Endothelial cell of umbilical vein (primary cell): ENCODE results near the gene CCDC177. TPM values are rescaled to one million over a fixed set of nuclear protein-coding genes. Genes with fewer than 3 reads are reported as not detected.

Source experiments
- BruUV-seq: library from RNA; stranded (reverse); fragments of 400-500 nt; replicated peaks from 2 replicates; lab custom pipeline; 2021; lab: Mats Ljungman, UMichigan
- CTCF ChIA-PET: fragments of 300-600, 350-600 bp; sonication (Branson Sonifier 250); formaldehyde crosslinking; loops from one replicate; lab custom pipeline; 2021; ENCODE audit warnings: antibody characterized with exemption, inconsistent platforms; lab: Charles Lee
- POLR2A ChIA-PET: fragments of 300-600, 350-600 bp; sonication (Branson Sonifier 250); formaldehyde crosslinking; loops from one replicate; lab custom pipeline; 2021; ENCODE audit warnings: antibody characterized with exemption, inconsistent platforms; lab: Charles Lee
- DNase-seq: peaks from one replicate; pipeline ENCODE4 v3.0.0-alpha.2; 2011; ENCODE audit warnings: low read depth, low spot score
- FAIRE-seq: peaks from 2 replicates; lab custom pipeline; 2011; peaks lifted over from hg19 to GRCh38; lab: Jason Lieb, UNC
- H2AFZ ChIP-seq: 2 replicates; pipeline ENCODE4 v1.6.0; 2012; ENCODE audit warnings: low read depth, low read length, control low read depth, inconsistent platforms
- H3K27ac ChIP-seq: 2 replicates; pipeline ENCODE4 v1.5.1; 2011; ENCODE audit warnings: low read depth, mild to moderate bottlenecking, control low read depth, low read length, moderate library complexity; ENCODE audit not compliant: insufficient read depth
- H3K27me3 ChIP-seq, 2 experiments: 2 replicates each; pipeline versions ENCODE4 v1.6.0 to v1.6.1; 2011; ENCODE audit warnings: low read length in 2 of 2, mixed read lengths in 1 of 2; ENCODE audit not compliant: control insufficient read depth in 2 of 2, insufficient read depth in 2 of 2
- H3K36me3 ChIP-seq, 2 experiments: 2 replicates in 1 of 2; 3 replicates in 1 of 2; pipeline ENCODE4 v1.5.1; 2011; ENCODE audit warnings: low read length in 2 of 2, mild to moderate bottlenecking in 1 of 2, moderate library complexity in 1 of 2; ENCODE audit not compliant: control insufficient read depth in 2 of 2, insufficient read depth in 2 of 2; ENCODE audit errors: extremely low read depth in 1 of 2
- H3K4me1 ChIP-seq: 3 replicates; pipeline ENCODE4 v1.5.1; 2011; ENCODE audit warnings: mild to moderate bottlenecking, low read length; ENCODE audit not compliant: control insufficient read depth, insufficient read depth; ENCODE audit errors: extremely low read depth
- H3K4me2 ChIP-seq: 2 replicates; pipeline ENCODE4 v1.6.1; 2011; ENCODE audit warnings: low read length, control low read depth, mixed read lengths; ENCODE audit not compliant: insufficient read depth
- H3K4me3 ChIP-seq, 3 experiments: fragments of 200-600 bp in 1 of 3; sonication (generic), shearing (Covaris generic) in 1 of 3; replicated peaks in 1 of 3; 2 replicates each; pipeline ENCODE4 v1.5.1; 2011 to 2016; ENCODE audit warnings: control low read depth in 3 of 3, low read length in 3 of 3, mild to moderate bottlenecking in 2 of 3, inconsistent platforms in 1 of 3, low read depth in 1 of 3, moderate library complexity in 1 of 3; ENCODE audit not compliant: insufficient read depth in 1 of 3
- H3K79me2 ChIP-seq: 2 replicates; pipeline ENCODE4 v1.6.0; 2012; ENCODE audit warnings: low read length, inconsistent platforms; ENCODE audit not compliant: control insufficient read depth, insufficient read depth
- H3K9ac ChIP-seq: replicated peaks from 2 replicates; pipeline ENCODE3; 2011; ENCODE audit warnings: low read length, control low read depth; ENCODE audit not compliant: insufficient read depth; ENCODE audit errors: extremely low read depth
- H3K9me1 ChIP-seq: replicated peaks from 3 replicates; pipeline ENCODE4 v1.6.0; 2011; ENCODE audit warnings: mild to moderate bottlenecking, low read length; ENCODE audit not compliant: control insufficient read depth, insufficient read depth; ENCODE audit errors: extremely low read depth
- H3K9me3 ChIP-seq: replicated peaks from 2 replicates; pipeline ENCODE4 v1.5.1; 2012; ENCODE audit warnings: low read length, inconsistent platforms; ENCODE audit not compliant: control insufficient read depth, insufficient read depth
- H4K20me1 ChIP-seq: replicated peaks from 2 replicates; pipeline ENCODE3; 2011; ENCODE audit warnings: mild to moderate bottlenecking, low read length; ENCODE audit not compliant: control insufficient read depth, insufficient read depth; ENCODE audit errors: extremely low read depth
- EZH2 ChIP-seq: IDR thresholded peaks from 2 replicates; pipeline ENCODE4 v1.6.1; 2012; ENCODE audit warnings: borderline replicate concordance, low read depth, mild to moderate bottlenecking, moderate library complexity, low read length, inconsistent platforms; ENCODE audit not compliant: severe bottlenecking
- FOS ChIP-seq: IDR thresholded peaks from 2 replicates; pipeline ENCODE4 v1.6.1; 2011; ENCODE audit warnings: mild to moderate bottlenecking, low read length, moderate library complexity, borderline replicate concordance; ENCODE audit not compliant: insufficient read depth
- GATA2 ChIP-seq: IDR thresholded peaks from 2 replicates; pipeline ENCODE4 v1.7.0; 2011; ENCODE audit warnings: low read depth, mild to moderate bottlenecking, moderate library complexity, mixed read lengths, low read length; ENCODE audit not compliant: insufficient read length, insufficient read depth
- JUN ChIP-seq: IDR thresholded peaks from 2 replicates; pipeline ENCODE4 v1.6.1; 2011; ENCODE audit warnings: borderline replicate concordance, low read depth; ENCODE audit not compliant: insufficient read length, insufficient read depth
- MYC ChIP-seq: IDR thresholded peaks from one replicate; pipeline ENCODE4 v1.6.1; 2011; ENCODE audit warnings: mild to moderate bottlenecking, low read depth, low read length
- POLR2A ChIP-seq: IDR thresholded peaks from 2 replicates; pipeline ENCODE4 v1.6.1; 2012; ENCODE audit warnings: low read depth, mild to moderate bottlenecking, control low read depth, low read length
- POLR2AphosphoS5 ChIP-seq: IDR thresholded peaks from 2 replicates; pipeline ENCODE4 v1.6.1; 2012; ENCODE audit warnings: low read depth, mild to moderate bottlenecking, control low read depth, low read length, moderate library complexity; ENCODE audit not compliant: insufficient read depth
- dilution Hi-C: fragments of 300-500 bp; cut with MboI; formaldehyde crosslinking; loops from one replicate; pipeline ENCODE4 v1.15.0; 2019; ENCODE audit warnings: low sequenced_read_pairs; ENCODE audit not compliant: extremely low pct_ligation_motif_present
- intact Hi-C: fragments of 100-400 bp; cut with micrococcal nuclease; formaldehyde crosslinking; loops from one replicate; pipeline ENCODE4 v1.10.0; 2022
- polyA plus RNA-seq, 4 experiments: library from polyadenylated mRNA; depleted of rRNA in 3 of 4; stranded (reverse) in 3 of 4; unstranded in 1 of 4; fragments of >200 nt; gene quantifications; 2 replicates each; pipeline versions ENCODE4 v1.2.1 to v1.2.3, GENCODE V29; 2011 to 2012; ENCODE audit warnings: missing spikeins in 1 of 4
- total RNA-seq: library from RNA; stranded (reverse); gene quantifications from 2 replicates; pipeline ENCODE4 v1.2.3, GENCODE V29; 2021
- TF ChIP-seq, protein P1 (sequence below), 2 donors: IDR thresholded peaks; 1 replicate in 1 of 2; 2 replicates in 1 of 2; pipeline ENCODE4 v1.5.1; 2011; ENCODE audit warnings: low read length in 2 of 2, mild to moderate bottlenecking in 2 of 2, moderate library complexity in 2 of 2, control low read depth in 1 of 2, inconsistent platforms in 1 of 2, low read depth in 1 of 2; ENCODE audit not compliant: insufficient read depth in 1 of 2; ENCODE audit errors: extremely low read depth in 1 of 2
- TF ChIP-seq, protein P2 (sequence below): IDR thresholded peaks from 2 replicates; pipeline ENCODE4 v1.6.1; 2011; ENCODE audit not compliant: insufficient read depth, insufficient read length

The CCDC177 gene
- total and polyA plus RNA-seq, 2 donors (not counting 3 experiments of a cell fraction or from before 2014, with no cell fraction given), result not detected

DNA sequence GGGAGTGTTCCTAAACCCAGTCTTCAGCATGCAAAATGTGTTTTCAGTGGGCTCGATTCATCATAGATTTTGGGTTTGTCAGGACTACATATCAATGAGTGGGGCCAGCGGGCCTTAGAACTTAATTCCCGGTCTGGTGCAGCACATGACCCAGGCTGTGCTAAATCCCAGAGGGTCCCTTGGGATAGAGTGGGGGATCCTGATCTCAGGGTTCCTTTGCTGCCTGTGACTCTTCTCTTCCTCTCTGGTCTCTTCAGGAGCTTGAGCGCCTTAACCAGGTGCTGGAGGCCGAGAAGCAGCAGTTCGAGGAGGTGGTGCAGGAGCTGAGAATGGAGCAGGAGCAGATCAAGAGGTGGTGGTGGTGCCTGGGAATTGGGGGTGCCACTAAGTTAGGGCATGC, 52.6 kb downstream of the CCDC177 start:
- no peak for DNase-seq
- intact Hi-C loops, result no loop called here
- Histone ChIP-seq H3K9ac (no peak overlapping the region), H3K9me3 (no peaks in the 10 kb centered on the region), H3K4me1 (no peaks in the 10 kb centered on the region), H2AFZ (no peak overlapping the region), H3K4me2 (no peak overlapping the region), H4K20me1 (no peaks in the 10 kb centered on the region), H3K9me1 (no peaks in the 10 kb centered on the region), H3K4me3 (no peak overlapping the region), H3K36me3 (no peaks in the 10 kb centered on the region), H3K27ac (no peak overlapping the region), H3K79me2 (no peaks in the 10 kb centered on the region), H3K27me3 (peaks cover 4 to 5% of the 10 kb centered on the region in 2 experiments)
- CTCF ChIA-PET, result interaction anchor here (1.1 kb wide), 1 partner anchor 13 kb away, joined by 3 read pairs; no protein-coding TSS in a partner anchor
- TF ChIP-seq POLR2A, result no peak
- no peak for TF ChIP-seq FOS
- TF ChIP-seq EZH2, result no peak
- TF ChIP-seq, protein P1, sequence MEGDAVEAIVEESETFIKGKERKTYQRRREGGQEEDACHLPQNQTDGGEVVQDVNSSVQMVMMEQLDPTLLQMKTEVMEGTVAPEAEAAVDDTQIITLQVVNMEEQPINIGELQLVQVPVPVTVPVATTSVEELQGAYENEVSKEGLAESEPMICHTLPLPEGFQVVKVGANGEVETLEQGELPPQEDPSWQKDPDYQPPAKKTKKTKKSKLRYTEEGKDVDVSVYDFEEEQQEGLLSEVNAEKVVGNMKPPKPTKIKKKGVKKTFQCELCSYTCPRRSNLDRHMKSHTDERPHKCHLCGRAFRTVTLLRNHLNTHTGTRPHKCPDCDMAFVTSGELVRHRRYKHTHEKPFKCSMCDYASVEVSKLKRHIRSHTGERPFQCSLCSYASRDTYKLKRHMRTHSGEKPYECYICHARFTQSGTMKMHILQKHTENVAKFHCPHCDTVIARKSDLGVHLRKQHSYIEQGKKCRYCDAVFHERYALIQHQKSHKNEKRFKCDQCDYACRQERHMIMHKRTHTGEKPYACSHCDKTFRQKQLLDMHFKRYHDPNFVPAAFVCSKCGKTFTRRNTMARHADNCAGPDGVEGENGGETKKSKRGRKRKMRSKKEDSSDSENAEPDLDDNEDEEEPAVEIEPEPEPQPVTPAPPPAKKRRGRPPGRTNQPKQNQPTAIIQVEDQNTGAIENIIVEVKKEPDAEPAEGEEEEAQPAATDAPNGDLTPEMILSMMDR (IDR thresholded peaks at IDR 0.05; ENCODE audit: extremely low read depth in 1 of 2, insufficient read depth in 1 of 2, low read depth in 1 of 2, low read length in 2 of 2), result no peak
- TF ChIP-seq, protein P2, sequence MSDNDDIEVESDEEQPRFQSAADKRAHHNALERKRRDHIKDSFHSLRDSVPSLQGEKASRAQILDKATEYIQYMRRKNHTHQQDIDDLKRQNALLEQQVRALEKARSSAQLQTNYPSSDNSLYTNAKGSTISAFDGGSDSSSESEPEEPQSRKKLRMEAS, result no peak
- TF ChIP-seq MYC, result no peak
- TF ChIP-seq JUN, result no peak
- no peak for TF ChIP-seq POLR2AphosphoS5
- no peak for TF ChIP-seq GATA2
- POLR2A ChIA-PET, result no interaction called here
- BruUV-seq, result no TSS peak
- dilution Hi-C loops, result no loop called here
- no peak for FAIRE-seq

Other genes starting within 250 kb of the CCDC177 start
- 263 and 273 TPM in 2 replicates for gene ERH, start 176.6 kb downstream of the CCDC177 start, total RNA-seq
- 127 and 157 TPM in 2 replicates for gene ERH, start 176.6 kb downstream of the CCDC177 start, polyA plus RNA-seq
- gene SLC39A9, start 176.2 kb downstream of the CCDC177 start, total RNA-seq, result 52.1 and 55.2 TPM in 2 replicates
- 39.8 and 40.8 TPM in 2 replicates for gene SLC39A9, start 176.2 kb downstream of the CCDC177 start, polyA plus RNA-seq
- not detected in 2 replicates for gene PLEKHD1, start 90.1 kb downstream of the CCDC177 start, total RNA-seq
- 0.01 TPM in 1 of 2 replicates, not detected in the other for gene PLEKHD1, start 90.1 kb downstream of the CCDC177 start, polyA plus RNA-seq
- 19.5 and 29.0 TPM in 2 replicates for gene SUSD6, start 36.7 kb upstream of the CCDC177 start, total RNA-seq
- 11.7 and 13.4 TPM in 2 replicates for gene SUSD6, start 36.7 kb upstream of the CCDC177 start, polyA plus RNA-seq
- 253 and 276 TPM in 2 replicates for gene SRSF5, start 192.3 kb upstream of the CCDC177 start, total RNA-seq
- 85.2 and 192 TPM in 2 replicates for gene SRSF5, start 192.3 kb upstream of the CCDC177 start, polyA plus RNA-seq
- not detected in 2 replicates for gene SLC10A1, start 222.4 kb upstream of the CCDC177 start, total RNA-seq
- not detected in 2 replicates for gene SLC10A1, start 222.4 kb upstream of the CCDC177 start, polyA plus RNA-seq